ENCODE data around the gene KCNQ5.
"Not testable (repeated sequence)": the region's sequence is repeated elsewhere in the genome, so short reads cannot be mapped to it uniquely, and the experiment has no call there.

The KCNQ5 gene

GRCh38 chr6:72894091-72894490 is 272.2 kb downstream of the KCNQ5 start:
- H3K4me3 ChIP-seq (ENCODE audit: low read length): no peak overlapping the region
- no peak for TF ChIP-seq CTCF (conservative IDR thresholded peaks at IDR 0.05; ENCODE audit: low read length)
- DNase-seq (ENCODE audit: low read depth): no peak

GRCh38 chr6:72898313-72898712 is 276.4 kb downstream of the KCNQ5 start:
- DNase-seq (ENCODE audit: low read depth); H3K4me3 ChIP-seq (ENCODE audit: low read length): not testable (repeated sequence)

- TF ChIP-seq CTCF (conservative IDR thresholded peaks at IDR 0.05; ENCODE audit: low read length): no peak
- H3K4me3 ChIP-seq (ENCODE audit: low read length): no peak overlapping the region
- DNase-seq (ENCODE audit: low read depth): no peak
Observed at GRCh38 chr6:72905705-72906478, 284.0 kb downstream of the KCNQ5 start.

GRCh38 chr6:72911463-72912155 is 289.7 kb downstream of the KCNQ5 start:
- TF ChIP-seq CTCF (conservative IDR thresholded peaks at IDR 0.05; ENCODE audit: low read length): no peak
- peak; percentile 52 for DNase-seq (ENCODE audit: low read depth)
- H3K4me3 ChIP-seq (ENCODE audit: low read length): no peak overlapping the region

- no peak for TF ChIP-seq CTCF (conservative IDR thresholded peaks at IDR 0.05; ENCODE audit: low read length)
- no peak for DNase-seq (ENCODE audit: low read depth)
- no peak overlapping the region for H3K4me3 ChIP-seq (ENCODE audit: low read length)
Observed at GRCh38 chr6:72913797-72914196, 291.9 kb downstream of the KCNQ5 start.

GRCh38 chr6:72916298-72916697 is 294.4 kb downstream of the KCNQ5 start:
- DNase-seq (ENCODE audit: low read depth): no peak
- no peak for TF ChIP-seq CTCF (conservative IDR thresholded peaks at IDR 0.05; ENCODE audit: low read length)

GRCh38 chr6:72916906-72917305 is 295.0 kb downstream of the KCNQ5 start:
- TF ChIP-seq CTCF (conservative IDR thresholded peaks at IDR 0.05; ENCODE audit: low read length): no peak
- no peak overlapping the region for H3K4me3 ChIP-seq (ENCODE audit: low read length)
- peak; percentile 59 for DNase-seq (ENCODE audit: low read depth)

More at GRCh38 chr6:72916298-72916697, 294.4 kb downstream of the KCNQ5 start:
- H3K4me3 ChIP-seq (ENCODE audit: low read length): no peak overlapping the region
